Breast epithelium (tissue), 4 donors: ENCODE measurements around the gene PLA2G2D. TPM values are rescaled to one million over a fixed set of nuclear protein-coding genes. Genes with fewer than 3 reads are reported as not detected.

Source experiments
- DNase-seq, 2 donors: peaks; one replicate each; pipeline ENCODE4 v3.0.0-alpha.2; 2019; ENCODE audit warnings: low spot score in 2 of 2
- H3K27ac ChIP-seq, 2 donors: fragments of 200-600 bp; sonication (generic) in 1 of 2; one replicate each; pipeline ENCODE4 v1.5.1; 2016 to 2019; ENCODE audit warnings: mild to moderate bottlenecking in 1 of 2
- H3K27me3 ChIP-seq, 2 donors: fragments of 200-600 bp; sonication (generic) in 1 of 2; one replicate each; pipeline versions ENCODE4 v1.5.1 to v1.6.0; 2017 to 2019; ENCODE audit warnings: control low read depth in 1 of 2, mild to moderate bottlenecking in 1 of 2
- H3K36me3 ChIP-seq: fragments of 200-600 bp; one replicate; pipeline ENCODE4 v1.5.1; 2019
- H3K4me1 ChIP-seq, 2 donors: fragments of 200-600 bp; sonication (generic); one replicate each; pipeline ENCODE4 v1.5.1; 2016 to 2019; ENCODE audit warnings: control low read depth in 1 of 2
- H3K4me3 ChIP-seq, 3 donors: fragments of 200-600 bp; sonication (generic); 1 replicate in 2 of 3; 2 replicates in 1 of 3; pipeline ENCODE4 v1.5.1; 2016 to 2019; ENCODE audit warnings: mild to moderate bottlenecking in 3 of 3, moderate library complexity in 2 of 3
- H3K9me3 ChIP-seq, 2 donors: fragments of 200-600 bp; sonication (generic) in 1 of 2; one replicate each; pipeline ENCODE4 v1.5.1; 2016 to 2019; ENCODE audit warnings: control low read depth in 1 of 2
- CTCF ChIP-seq, 3 donors: fragments of 450-650 bp; IDR thresholded peaks; one replicate each; pipeline ENCODE4 v1.5.1; 2016 to 2017; ENCODE audit warnings: antibody characterized with exemption in 3 of 3, mild to moderate bottlenecking in 3 of 3, moderate library complexity in 3 of 3
- POLR2A ChIP-seq: fragments of 450-650 bp; IDR thresholded peaks from one replicate; pipeline ENCODE4 v1.6.1; 2016; ENCODE audit warnings: antibody characterized with exemption, mild to moderate bottlenecking, moderate library complexity
- POLR2AphosphoS5 ChIP-seq, 3 donors: sonication (generic); formaldehyde crosslinking; IDR thresholded peaks; one replicate each; pipeline ENCODE4 v1.6.1; 2017; ENCODE audit warnings: antibody characterized with exemption in 3 of 3
- intact Hi-C: fragments of 100-400 bp; cut with DNase I; formaldehyde crosslinking; loops from one replicate; pipeline ENCODE4 v1.15.1; 2023; ENCODE audit warnings: low total_unique reads
- total RNA-seq, 3 donors: library from RNA; depleted of rRNA; stranded (reverse); fragments of >200 nt; gene quantifications; one replicate each; pipeline ENCODE4 v1.1.0, GENCODE V29; 2016

Gene PLA2G2D
- total RNA-seq, 3 donors from 2014 or later = 0.44 TPM; not detected in 2

GRCh38 chr1:20109223-20109856, 10.0 kb downstream of the PLA2G2D start:
- Histone ChIP-seq H3K4me3 (no peak overlapping the region), H3K4me1 (no peaks in the 10 kb centered on the region), H3K27ac (peak overlapping the region in 1 of 2 donors; percentile 78), H3K27me3 (no peaks in the 10 kb centered on the region), H3K36me3 (no peaks in the 10 kb centered on the region), H3K9me3 (no peaks in the 10 kb centered on the region)
- no peak for DNase-seq
- no peak for TF ChIP-seq CTCF (IDR thresholded peaks at IDR 0.05)
- no peak for TF ChIP-seq POLR2AphosphoS5 (IDR thresholded peaks at IDR 0.05)
- TF ChIP-seq POLR2A = no peak
- intact Hi-C loops = no loop called here

- no peak for TF ChIP-seq POLR2AphosphoS5 (IDR thresholded peaks at IDR 0.05)
- no peak for TF ChIP-seq POLR2A
- TF ChIP-seq CTCF (IDR thresholded peaks at IDR 0.05) = no peak
- Histone ChIP-seq H3K27ac (no peak overlapping the region), H3K27me3 (no peaks in the 10 kb centered on the region), H3K4me3 (no peak overlapping the region), H3K9me3 (no peaks in the 10 kb centered on the region), H3K4me1 (no peaks in the 10 kb centered on the region), H3K36me3 (no peaks in the 10 kb centered on the region)
- DNase-seq = no peak
- intact Hi-C loops = no loop called here
Observed at GRCh38 chr1:20108366-20109123, 10.8 kb downstream of the PLA2G2D start.

GRCh38 chr1:20107796-20108195, 11.5 kb downstream of the PLA2G2D start:
- Histone ChIP-seq H3K9me3 (no peaks in the 10 kb centered on the region), H3K4me1 (no peaks in the 10 kb centered on the region), H3K27ac (no peak overlapping the region), H3K4me3 (no peak overlapping the region), H3K36me3 (no peaks in the 10 kb centered on the region), H3K27me3 (no peaks in the 10 kb centered on the region)
- intact Hi-C loops = no loop called here
- no peak for DNase-seq
- TF ChIP-seq CTCF (IDR thresholded peaks at IDR 0.05) (no peak), POLR2AphosphoS5 (IDR thresholded peaks at IDR 0.05) (no peak), POLR2A (no peak)

- H3K9me3 ChIP-seq = no peaks in the 10 kb centered on the region
- no peak overlapping the region for H3K4me3 ChIP-seq
- intact Hi-C loops = no loop called here
- no peaks in the 10 kb centered on the region for H3K36me3 ChIP-seq
- no peaks in the 10 kb centered on the region for H3K27me3 ChIP-seq
- no peak for DNase-seq
- no peak overlapping the region for H3K27ac ChIP-seq
- H3K4me1 ChIP-seq = no peaks in the 10 kb centered on the region
- no peak for TF ChIP-seq CTCF (IDR thresholded peaks at IDR 0.05)
- TF ChIP-seq POLR2AphosphoS5 (IDR thresholded peaks at IDR 0.05) = no peak
- no peak for TF ChIP-seq POLR2A
Observed at GRCh38 chr1:20107351-20107750, 12.0 kb downstream of the PLA2G2D start.

- intact Hi-C loops = no loop called here
- H3K27ac ChIP-seq = no peak overlapping the region
- H3K4me3 ChIP-seq = no peak overlapping the region
- no peak for DNase-seq
- H3K4me1 ChIP-seq = no peaks in the 10 kb centered on the region
- no peak for TF ChIP-seq CTCF (IDR thresholded peaks at IDR 0.05)
- no peak for TF ChIP-seq POLR2A
- TF ChIP-seq POLR2AphosphoS5 (IDR thresholded peaks at IDR 0.05) = no peak
- H3K9me3 ChIP-seq = no peaks in the 10 kb centered on the region
- no peaks in the 10 kb centered on the region for H3K27me3 ChIP-seq
- H3K36me3 ChIP-seq = no peaks in the 10 kb centered on the region
Observed at GRCh38 chr1:20105856-20106255, 13.5 kb downstream of the PLA2G2D start.
